NOMO-1 treated with DMSO at 0.1 percent for 48 hours (cell line): Measurements from ENCODE around the gene TDRD12.
"Not testable (repeated sequence)": the region's sequence is repeated elsewhere in the genome, so short reads cannot be mapped to it uniquely, and the experiment has no call there.

Experiments
- DNase-seq: peaks from one replicate; lab custom pipeline; 2025; ENCODE audit not compliant: unreplicated experiment; lab: John Stamatoyannopoulos, UW

Gene TDRD12

DNA sequence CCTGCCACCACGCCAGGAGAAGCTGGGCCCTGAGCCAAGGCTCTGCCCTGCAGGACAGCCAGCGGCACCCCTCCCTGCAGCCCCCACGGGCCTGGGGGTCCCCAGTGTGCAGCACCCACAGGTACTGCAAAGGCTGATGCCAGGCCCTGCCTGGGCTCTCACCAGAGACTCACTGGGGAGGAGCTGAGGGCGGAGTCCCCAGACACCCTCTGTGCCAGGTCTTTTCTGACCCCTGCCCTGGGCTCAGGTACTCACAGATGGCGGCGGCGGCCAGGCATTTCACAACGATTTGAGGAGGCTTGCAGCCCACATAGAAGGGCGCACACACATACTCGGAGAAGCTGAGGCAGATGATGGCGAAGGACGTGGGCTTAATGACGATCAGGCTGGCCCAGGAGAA lies 144.3 kb downstream of the TDRD12 start:
- no peak for DNase-seq

DNA sequence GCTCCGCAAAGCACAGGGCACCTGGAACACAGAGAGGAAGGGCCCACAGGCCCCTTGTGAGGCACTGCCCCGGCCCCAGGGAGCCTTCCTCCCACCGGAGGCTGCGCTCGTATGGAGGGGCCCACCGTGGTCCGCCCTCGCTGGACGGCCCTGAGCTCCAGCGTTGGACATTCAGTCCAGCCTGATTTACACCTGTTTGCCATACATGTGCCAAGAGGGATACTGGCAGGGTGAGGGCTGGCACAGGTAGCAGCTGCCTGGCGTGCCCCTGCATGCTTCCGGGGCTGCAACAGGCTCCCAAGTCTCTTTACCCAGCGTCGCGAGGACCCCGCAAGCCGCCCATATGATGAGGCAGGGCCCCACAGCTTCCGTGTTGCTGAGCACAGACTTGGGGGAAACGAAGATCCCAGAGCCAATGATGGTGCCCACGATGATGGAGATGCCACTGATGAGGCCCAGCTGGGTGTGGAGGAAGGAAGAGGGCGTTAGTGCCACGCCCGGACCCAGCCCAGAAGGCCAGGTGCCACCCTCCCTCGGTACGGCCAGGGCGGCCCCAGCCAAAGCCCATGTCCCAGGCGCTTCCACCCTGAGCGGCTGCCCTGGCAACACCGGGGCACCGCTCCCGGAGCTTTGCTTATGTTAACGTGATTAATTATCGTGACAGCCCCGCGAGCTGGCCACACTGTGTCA lies 144.9 kb downstream of the TDRD12 start:
- no peak for DNase-seq

DNA sequence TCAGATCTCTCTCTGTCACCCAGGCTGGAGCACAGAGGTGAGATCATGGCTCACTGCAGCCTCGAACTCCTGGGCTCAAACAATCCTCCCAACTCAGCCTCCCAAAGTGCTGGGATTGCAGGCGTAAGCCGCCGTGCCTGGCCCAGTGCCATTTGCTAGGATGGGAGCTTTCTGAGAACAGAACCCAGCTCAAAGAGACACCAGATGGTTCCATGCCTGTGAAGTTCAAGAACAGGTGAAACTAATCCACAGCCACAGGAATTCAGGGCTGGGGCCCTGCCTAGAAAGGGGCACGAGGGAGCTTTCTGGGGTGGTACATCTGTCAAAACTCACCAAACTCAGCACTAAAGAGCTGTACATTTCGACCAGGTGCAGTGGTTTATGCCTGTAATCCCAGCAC lies 145.8 kb downstream of the TDRD12 start:
- no peak for DNase-seq

DNA sequence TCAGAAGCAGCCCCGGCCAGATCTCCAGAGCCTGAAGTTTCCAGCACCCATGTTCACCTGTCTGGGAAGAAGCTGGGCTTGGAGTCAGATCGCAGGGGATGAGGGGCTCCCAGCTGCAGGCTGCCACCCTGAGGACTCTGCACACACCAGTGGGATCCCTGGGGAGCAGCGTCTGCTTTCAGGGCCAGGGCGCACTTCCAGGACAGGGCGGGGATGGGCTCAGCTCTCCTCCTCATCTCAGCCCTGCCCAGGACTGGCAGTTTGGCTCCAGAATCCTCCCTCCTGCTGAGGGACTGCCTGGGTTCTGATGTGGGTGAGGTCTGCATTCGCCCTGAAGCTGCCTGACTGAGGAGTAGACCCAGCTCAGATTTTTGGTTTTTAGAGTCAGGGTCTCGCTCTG lies 146.5 kb downstream of the TDRD12 start:
- DNase-seq, result no peak

DNA sequence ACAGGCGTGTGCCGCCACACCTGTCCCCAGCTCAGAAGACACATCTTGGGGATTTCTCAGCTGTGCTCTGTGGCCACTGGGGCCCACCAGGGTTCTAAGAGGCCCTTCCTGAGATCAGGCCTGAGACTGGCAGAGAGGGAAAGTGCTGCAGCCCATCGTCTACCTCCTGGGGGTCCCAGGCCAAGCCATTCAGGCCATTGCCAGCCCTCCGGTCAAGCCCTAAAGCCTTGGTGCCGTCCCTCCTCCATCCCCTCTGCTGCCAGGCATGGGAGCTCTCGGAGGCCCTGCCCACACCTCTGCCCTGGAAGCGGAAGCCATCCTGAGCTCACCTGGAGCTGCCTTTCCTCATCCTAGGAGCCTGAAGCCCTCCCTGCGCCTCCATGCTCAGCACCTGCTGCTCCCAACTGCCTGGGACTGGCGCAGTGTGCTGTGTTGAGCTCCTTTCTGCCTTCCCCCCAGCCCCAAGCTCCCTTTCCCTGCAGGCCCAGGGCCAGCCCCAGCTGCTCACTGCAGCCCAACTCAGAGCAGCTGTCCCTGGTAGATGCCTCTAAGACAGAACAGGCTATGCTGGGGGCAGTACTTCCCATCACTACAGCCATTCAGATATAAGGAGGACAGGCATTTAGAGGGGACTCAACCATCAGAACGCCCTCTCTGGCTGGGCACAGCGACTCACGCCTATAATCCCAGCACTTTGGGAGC lies 147.1 kb downstream of the TDRD12 start:
- no peak for DNase-seq

DNA sequence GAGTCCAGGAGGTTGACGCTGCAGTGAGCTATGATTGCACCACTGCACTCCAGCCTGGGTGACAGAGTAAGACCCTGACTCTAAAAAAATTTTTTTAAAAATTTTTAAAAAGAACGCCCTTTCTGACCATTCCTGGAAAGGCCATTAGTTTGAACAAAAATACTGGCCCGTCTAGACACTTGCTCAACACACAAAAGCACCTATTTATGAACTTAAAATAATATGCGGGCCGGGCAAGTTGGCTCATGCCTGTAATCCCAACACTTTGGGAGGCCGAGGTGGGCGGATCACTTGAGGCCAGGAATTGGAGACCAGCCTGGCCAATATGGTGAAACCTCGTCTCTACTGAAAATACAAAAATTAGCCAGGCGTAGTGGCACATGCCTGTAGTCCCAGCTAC lies 147.9 kb downstream of the TDRD12 start:
- DNase-seq, result not testable (repeated sequence)

DNA sequence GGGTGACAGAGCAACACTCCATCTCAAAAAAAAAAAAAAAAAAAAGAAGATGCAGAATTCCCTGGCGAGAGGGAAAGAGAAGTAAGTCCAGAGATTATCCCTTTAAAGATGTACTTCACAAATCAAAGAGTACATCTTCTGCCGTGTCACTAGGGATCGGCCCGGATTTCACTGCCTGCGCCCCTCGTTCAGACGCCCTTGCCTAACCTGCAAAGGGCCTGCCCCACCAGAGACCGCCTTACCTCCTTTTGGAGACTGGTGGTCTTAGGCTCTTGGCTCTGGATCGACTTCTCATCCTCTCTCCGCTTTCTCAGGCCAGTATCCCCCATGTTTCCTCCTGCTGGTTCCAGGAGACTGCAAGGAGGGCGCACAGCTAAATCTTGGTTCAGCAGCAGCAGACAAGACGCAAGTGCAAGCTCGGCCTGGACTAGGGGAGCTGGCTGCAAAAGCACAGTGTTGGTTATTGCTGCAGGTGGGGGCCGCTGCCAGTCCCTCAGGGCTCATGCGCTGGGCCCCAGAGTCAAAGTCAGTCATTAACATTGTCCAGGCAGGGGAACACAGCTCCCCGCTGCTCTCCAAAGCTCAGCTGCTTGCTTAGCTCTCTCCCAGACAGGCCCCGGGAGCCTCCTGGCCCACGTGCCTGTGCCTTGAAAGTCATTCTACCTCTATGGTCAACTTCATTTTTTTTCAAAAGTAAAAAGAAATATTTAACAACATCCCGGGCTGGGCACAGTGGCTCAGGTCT lies 148.8 kb downstream of the TDRD12 start:
- no peak for DNase-seq

DNA sequence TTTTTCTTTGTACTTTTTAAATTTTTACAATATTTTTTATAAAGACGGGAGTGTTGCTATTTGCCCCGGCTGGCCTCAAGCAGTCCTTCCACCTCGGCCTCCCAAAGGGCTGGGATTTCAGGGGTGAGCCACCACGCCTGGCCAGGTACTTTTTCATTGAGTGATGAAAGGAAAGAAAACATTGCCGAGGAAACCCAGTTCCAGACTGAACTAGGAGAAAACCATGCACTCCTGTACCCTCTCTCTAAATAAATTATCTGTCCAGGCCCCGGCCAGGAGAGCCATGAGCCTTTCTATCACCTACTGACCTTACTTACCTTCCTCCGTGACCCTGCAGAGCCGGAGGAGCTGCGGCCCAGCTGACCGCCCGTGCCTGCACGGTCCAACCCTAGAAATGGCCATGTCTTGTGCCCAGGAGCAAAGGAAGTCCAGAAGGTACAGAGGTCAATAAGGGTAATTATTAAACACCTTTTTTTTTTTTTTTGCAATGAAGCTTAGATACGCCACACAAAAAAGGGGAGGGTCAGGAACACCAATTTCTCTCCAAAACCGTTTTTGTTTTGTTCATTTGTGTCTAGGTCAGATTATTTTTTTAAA lies 149.9 kb downstream of the TDRD12 start, which contains the start of gene SLC7A9:
SLC7A9 (minus strand) TSS at position 399 of the 597 bp plus-strand sequence. CDS start 1,233 bp downstream, outside the sequence.
- DNase-seq, result no peak

DNA sequence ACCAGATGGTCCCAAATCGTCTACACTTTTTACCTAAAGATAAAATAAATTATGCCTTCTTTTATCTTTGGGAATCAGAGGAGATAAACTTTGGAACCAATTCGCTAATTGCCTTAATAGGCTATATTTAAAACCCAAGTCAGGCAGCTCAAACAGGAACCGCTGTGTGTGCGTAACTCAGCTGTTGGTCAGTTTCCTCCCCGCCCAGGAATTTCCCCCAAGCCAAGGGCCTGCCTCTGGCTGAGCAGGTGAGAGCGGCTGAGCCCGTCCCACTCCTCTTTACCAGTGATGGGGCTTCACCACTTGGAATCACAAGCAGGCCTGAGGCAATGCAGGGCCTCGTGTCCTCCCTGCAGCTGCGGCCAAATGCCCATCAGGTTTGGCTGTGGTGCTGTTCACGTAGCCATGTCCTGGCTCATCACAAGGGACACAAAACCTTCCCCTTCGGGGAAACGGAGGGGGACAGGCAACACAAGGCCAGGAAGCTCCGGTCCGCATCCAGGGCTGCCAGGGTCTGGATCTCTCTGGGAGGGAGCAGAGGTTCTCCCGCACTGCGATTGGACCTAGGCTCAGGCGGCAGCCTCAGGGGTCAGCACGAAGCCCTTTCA lies 150.5 kb downstream of the TDRD12 start:
- DNase-seq, result no peak

DNA sequence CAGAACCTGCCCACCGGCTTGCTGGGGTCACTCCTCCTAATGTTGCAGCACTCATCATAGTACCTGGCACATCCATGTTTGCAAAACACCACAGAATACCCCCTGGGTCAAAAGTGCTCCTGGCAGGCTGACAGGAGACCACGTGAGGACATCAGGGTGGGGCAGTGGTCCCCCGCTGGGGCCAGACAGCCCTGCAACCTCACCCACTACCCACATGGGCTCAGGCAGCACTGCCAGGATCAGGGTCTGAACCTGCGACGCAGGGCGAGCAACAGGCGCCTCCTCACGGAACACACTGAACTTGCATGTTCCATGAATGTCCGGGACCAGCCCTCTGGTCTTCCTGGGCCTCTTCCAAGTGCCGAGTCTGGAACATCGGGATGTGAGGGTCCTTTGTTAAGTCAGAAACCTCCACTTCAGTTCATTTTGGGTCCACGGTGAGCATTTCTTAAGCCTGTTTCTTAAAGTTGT lies 151.4 kb downstream of the TDRD12 start:
- no peak for DNase-seq

DNA sequence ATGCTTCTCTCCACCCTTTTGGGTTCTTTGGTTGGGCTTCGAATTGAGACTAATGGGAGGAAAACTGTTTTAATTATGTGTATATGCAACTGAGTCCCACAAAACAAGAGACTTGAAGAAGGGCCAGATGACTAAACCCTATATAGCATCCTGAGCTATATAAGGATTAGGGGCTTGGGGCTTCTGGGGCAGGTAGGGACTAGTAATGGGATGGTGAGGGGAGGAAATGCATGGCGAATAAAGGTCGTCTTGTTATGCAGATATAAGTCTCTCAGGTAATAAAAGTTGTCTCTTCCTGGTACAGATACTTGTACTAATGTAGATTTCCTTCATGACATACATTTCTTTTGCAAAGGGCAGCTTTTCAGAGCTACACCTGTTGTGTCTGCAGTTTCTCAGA lies 152.8 kb downstream of the TDRD12 start:
- no peak for DNase-seq

DNA sequence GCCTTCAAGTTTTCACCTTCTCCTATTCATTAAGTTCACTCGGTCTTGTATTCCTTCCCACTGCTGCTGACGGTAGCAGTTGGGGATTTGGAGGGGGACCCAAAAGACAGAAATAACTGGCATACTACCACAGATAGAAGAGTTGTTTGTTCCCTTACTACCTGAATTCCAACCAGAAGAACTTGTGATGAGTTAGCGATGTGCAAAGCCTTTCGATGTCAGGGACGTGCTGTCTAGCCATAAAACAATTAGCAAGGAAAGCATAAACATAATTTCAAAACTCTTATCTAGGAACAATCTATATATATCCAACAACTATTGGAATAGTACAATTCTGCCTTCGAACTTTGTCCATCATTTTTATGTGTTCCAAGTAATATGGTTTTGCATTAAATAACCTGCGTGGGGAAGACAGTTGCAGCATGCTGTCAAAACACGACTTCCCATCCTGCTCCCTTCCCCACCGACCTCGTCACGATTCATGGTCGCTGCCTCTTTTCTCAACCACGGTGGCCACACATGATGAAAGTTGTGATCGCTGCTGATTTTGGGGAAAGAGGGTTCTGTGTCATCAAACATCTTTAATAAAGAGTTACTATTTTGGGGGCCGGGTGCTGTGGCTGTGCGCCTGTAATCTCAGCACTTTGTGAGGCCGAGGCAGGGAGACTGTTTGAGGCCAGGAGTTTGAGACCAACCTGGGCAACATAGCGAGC lies 153.8 kb downstream of the TDRD12 start:
- no peak for DNase-seq

DNA sequence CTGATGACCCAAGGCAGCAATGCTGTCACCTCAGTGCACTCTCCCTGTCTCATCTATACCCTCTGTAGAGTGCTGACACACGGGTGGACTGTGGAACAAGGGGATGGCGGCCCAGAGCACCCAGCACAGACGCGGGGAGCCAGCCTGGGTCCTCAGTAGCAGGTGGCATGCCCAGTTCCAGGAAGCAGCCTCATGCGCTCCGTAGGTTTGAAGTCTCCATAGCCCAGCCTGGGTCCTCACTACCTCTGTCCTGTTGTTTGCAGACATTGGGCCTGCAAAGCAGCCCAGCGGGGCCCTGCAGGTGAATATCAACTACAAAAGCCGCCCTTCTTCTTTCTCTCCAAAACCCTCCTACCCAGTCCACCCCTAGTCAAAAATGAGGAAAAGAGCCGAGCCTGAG lies 155.0 kb downstream of the TDRD12 start:
- DNase-seq, result no peak

DNA sequence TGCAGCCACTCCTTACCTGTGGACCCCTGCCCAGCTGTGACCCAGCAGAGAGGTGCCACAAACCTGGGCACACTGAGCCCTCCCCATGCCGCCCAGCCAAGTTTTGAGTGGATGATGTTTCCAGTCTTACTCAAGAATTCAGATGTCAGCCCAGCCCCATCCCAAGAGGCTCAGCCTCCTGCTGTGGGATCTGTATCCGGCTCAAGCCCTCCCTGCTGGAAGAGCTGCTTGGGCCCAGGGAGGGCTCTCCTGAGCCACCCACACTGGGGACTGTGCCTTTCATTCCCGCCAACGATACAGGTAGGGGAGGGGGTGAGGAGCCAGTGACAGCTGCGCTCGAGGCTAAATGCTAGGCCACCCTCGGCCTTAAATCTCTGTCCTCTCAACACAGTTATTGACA lies 155.9 kb downstream of the TDRD12 start:
- no peak for DNase-seq

DNA sequence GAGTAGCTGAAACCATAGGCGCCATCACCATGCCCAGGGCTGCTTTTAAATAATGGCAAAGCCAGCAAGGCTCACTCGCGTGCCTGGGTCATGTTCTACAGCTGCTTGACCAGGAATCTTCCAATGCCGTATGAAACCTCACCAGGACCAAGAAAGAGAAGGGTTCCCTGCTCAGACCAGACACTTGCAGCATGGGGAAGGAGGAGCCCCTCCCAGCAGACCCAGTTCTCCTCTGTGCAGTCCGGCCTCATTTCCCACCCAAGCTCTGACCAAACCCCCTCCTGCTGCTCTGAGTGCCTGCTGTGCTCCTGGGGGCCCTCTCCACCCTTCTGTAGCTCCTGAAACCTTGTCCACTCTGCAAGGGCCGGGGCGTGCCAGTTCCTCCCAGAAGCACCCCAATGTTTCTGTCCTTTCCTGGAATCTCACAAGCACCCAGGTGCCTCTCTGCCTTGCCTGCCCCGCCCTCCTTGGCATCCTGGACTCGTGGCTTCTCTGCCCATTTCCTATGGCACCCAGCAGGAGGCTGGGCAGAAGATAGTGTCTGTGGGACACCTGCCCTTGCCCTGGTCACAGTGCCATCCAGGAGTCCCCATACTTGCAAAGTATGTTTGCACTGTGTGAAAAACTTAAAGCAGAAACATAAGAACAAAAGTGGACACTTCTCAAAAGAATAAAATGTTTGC lies 156.8 kb downstream of the TDRD12 start:
- no peak for DNase-seq

DNA sequence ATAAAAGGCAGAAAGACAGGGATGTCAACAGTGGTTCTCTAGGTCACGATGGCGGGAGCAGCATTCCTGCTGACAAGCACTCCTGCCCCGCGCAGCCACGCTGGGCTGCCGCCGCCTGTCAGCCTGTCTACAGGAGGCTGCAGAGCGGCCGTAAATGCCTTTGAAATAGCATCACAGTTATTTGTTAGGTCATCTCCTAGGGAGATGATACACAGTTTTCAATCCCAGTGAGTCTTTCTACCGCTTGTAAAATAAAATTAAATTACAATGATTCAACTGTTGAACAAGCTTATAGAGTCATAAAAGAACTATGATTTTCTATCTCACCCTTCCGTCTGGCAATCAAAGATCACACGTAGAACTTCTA lies 157.3 kb downstream of the TDRD12 start:
- no peak for DNase-seq
